RWPE1 (cell line): Measurements from ENCODE around the gene LRFN3.
A peak's percentile ranks its signal among the peaks of the same experiment; 100 is the strongest.

Source experiments
- CTCF ChIA-PET: fragments of 350-600 bp; sonication (Branson Sonifier 250); formaldehyde crosslinking; extraction: SDS; loops from one replicate; lab custom pipeline; 2021; lab: Yijun Ruan, JAX
- POLR2A ChIA-PET: fragments of 400-600 bp; formaldehyde crosslinking; extraction: SDS; loops from one replicate; lab custom pipeline; 2020; ENCODE audit warnings: antibody characterized with exemption; ENCODE audit not compliant: low non-redundant PET; lab: Yijun Ruan, JAX
- DNase-seq: peaks from one replicate; pipeline ENCODE4 v3.0.0; 2012; ENCODE audit warnings: low spot score
- H3K27ac ChIP-seq: fragments of 450-650 bp; 2 replicates; pipeline ENCODE4 v1.5.1; 2017
- TF ChIP-seq, protein P1 (sequence below): fragments of 450-650 bp; conservative IDR thresholded peaks from 2 replicates; pipeline ENCODE4 v1.5.1; 2017; ENCODE audit warnings: low read depth, mild to moderate bottlenecking

Gene LRFN3

DNA sequence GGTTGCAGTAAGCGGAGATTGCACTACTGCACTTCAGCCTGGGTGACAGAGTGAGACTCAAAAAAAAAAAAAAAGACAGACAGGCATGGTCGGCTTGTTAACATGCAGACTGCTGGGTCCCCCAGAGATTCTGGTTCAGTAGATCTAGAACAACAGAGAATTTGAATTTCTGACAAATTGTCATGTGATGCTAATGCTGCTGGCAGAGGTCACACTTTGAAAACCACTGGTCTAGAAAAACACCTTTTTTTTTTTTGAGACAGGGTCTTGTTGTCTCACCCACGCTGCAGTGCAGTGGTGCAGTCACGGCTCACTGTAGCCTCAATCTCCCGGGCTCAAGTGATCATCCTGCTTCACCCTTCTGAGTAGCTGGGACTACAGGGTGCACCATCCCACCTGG is 7.7 kb upstream of the LRFN3 start:
- DNase-seq: no peak
- no peak overlapping the region for H3K27ac ChIP-seq
- POLR2A ChIA-PET: no interaction called here
- CTCF ChIA-PET: no interaction called here
- TF ChIP-seq, protein P1, sequence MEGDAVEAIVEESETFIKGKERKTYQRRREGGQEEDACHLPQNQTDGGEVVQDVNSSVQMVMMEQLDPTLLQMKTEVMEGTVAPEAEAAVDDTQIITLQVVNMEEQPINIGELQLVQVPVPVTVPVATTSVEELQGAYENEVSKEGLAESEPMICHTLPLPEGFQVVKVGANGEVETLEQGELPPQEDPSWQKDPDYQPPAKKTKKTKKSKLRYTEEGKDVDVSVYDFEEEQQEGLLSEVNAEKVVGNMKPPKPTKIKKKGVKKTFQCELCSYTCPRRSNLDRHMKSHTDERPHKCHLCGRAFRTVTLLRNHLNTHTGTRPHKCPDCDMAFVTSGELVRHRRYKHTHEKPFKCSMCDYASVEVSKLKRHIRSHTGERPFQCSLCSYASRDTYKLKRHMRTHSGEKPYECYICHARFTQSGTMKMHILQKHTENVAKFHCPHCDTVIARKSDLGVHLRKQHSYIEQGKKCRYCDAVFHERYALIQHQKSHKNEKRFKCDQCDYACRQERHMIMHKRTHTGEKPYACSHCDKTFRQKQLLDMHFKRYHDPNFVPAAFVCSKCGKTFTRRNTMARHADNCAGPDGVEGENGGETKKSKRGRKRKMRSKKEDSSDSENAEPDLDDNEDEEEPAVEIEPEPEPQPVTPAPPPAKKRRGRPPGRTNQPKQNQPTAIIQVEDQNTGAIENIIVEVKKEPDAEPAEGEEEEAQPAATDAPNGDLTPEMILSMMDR: no peak

DNA sequence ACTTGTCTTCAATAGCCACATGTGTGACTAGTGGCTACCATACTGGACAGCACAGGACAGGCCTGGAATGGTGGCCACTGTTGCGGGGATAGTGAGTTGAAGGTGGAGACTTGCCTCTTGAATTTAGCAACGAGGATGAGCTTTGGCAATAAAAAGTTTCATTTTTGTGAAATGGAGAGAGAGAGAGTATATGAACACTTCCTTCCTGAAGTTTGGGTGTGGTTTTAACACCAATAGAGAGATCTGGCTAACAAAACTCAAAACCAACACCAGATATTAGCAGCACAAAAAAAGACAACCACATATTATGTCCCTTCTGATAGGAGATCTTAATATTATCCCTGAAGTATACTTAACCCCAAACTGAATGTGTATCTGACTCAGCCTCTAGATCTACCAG is 6.3 kb upstream of the LRFN3 start:
- POLR2A ChIA-PET: no interaction called here
- CTCF ChIA-PET: interaction anchor here (0.6 kb wide), 1 partner anchor 48 kb away, joined by 3 read pairs; no protein-coding TSS in a partner anchor
- TF ChIP-seq, protein P1: no peak
- no peak for DNase-seq
- no peak overlapping the region for H3K27ac ChIP-seq

DNA sequence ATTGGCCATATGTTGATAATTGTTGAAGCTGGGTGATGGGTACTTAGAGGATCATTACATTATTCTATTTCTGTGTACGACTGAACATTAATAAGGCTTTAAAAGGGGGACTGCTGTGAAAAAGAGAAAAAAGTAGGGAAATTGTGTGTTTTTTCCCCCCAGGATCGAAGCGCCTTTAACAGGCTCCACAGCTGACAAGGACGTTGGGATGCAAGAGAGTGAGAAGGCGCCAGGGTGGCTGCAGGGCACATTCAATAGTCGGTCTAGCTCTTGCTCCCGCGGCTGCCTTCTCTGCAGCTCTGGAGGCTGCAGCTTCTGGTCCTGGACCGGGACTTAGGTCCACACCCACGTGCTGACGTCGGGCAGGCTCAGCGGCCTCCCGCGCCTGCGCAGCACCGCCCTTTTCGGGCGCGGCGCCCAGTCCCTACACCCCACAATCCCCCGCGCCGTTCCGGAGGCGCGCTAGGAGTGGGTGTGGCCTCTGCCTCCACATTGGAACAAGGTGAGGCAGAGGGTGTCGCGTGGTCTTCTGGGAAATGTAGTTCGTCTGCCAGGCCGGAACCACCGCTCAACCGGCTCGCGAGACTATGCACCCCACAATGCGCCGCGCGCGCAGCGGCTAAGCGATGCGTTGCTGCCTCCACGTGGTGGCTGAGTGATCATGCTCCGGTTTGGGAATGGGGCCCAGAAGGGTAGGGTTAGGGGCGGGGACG is 4.9 kb upstream of the LRFN3 start:
- CTCF ChIA-PET: interaction anchor here (0.6 to 0.9 kb wide), 5 partner anchors 12 to 50 kb away, joined by 3 to 4 read pairs (median 3); no protein-coding TSS in a partner anchor
- POLR2A ChIA-PET: no interaction called here
- TF ChIP-seq, protein P1: peak; percentile 91
- peak overlapping the region; percentile 63 for H3K27ac ChIP-seq
- DNase-seq: peak; percentile 98

DNA sequence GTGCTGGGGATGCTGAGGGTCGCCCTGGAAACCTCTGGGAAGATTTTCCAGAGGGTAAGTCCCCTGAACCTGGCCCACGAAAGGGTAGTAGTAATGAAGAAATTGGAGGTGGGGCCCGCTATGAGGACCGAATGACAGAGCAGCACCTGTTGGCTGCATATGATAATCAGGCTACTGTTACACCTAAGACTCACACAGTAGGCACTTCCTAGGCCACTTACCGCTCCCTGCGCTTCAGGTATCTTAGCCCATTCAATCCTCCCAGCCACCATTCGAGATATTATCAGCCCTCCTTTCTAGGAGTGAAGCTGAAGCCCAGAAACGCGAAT is 4.3 kb upstream of the LRFN3 start:
- CTCF ChIA-PET: interaction anchor here (0.6 to 0.9 kb wide), 4 partner anchors 13 to 51 kb away, joined by 3 to 4 read pairs (median 3); no protein-coding TSS in a partner anchor
- POLR2A ChIA-PET: no interaction called here
- DNase-seq: no peak
- TF ChIP-seq, protein P1: peak; percentile 57
- no peak overlapping the region for H3K27ac ChIP-seq

DNA sequence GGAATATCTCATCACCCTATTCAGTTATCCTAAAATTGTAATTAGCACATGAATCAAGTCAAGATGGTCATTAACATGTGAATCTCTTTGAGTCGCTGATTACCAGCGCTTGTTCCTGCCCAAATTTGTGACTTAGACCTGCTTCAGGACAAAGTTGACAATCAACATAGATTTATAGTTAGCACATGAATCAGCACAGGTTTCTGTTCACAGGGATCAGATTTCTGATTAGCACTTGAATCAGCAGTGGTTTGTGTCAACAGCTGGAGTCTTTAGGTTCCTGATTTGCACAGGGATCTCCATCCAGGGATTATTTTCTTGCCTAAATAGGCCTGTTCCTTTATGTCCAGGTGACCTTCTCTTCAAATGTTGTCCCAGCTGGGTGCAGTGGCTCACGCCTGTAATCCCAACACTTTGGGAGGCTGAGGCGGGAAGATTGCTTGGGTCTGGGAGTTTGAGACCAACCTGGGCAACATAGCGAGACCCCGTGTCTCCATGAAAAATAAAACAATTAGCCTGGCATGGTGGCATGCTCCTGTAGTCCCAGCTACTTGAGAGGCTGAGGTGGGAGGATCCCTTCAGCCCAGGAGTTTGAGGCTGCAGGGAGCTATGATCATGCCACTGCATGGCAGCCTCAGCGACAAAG is 3.8 kb upstream of the LRFN3 start:
- CTCF ChIA-PET: interaction anchor here (0.6 kb wide), 2 partner anchors 51 to 52 kb away, joined by 3 read pairs; no protein-coding TSS in a partner anchor
- H3K27ac ChIP-seq: no peak overlapping the region
- DNase-seq: no peak
- POLR2A ChIA-PET: no interaction called here
- TF ChIP-seq, protein P1: no peak

DNA sequence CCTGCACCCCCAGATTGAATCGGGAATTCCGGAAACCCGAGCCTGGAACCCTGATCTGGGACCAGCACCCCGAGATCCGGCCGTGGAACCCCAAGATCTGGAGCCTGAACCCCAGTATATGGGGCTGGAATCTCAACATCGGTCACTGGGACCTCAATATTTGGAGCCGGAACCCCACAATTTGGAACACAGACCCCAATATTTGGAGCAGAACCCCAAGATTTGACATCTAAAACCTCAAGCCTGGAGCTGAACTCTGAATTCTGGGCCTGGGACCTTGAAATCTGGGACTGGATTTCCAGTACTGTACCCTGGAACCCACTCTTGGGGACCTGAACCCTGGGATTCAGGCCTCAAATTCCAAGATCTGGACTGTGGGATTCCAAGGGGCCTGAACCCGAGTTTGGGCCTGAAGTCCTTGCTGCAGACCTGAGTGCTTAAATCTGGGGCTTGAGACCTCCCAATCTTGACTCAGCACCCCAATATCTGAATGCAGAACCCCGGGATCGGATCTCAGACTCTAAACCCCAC is 629 bp downstream of the LRFN3 start:
- POLR2A ChIA-PET: no interaction called here
- TF ChIP-seq, protein P1: no peak
- no peak for DNase-seq
- CTCF ChIA-PET: interaction anchor here (0.6 to 2.1 kb wide), 2 partner anchors 10 to 1406 kb away, joined by 3 to 7 read pairs; no protein-coding TSS in a partner anchor
- H3K27ac ChIP-seq: peak overlapping the region; percentile 71
